Measurements from ENCODE around the gene BUD31.

DNA sequence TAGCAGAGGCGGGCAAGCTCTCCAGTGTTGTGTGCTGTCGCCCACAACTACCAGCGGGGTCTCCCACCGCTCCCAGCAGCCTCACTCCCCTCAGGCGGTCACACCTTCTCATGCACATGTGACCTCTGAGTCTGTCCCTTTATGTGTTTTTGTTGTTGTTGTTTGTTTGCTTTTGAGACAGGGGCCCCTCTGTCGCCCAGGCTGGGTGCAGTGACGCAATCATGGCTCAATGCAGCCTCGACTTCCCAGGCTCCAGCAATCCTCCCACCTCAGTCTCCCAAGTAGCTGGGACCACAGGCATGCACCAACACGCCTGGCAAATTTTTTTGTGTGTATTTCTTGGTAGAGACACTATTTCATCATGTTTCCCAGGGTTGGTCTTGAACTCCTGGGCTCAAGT lies 31.4 kb downstream of the BUD31 start:
- TF ChIP-seq ARNTL (CRISPR knock-in tag; IDR thresholded peaks at IDR 0.05; ENCODE audit: borderline replicate concordance, low read depth) (no peak), ZFP30 (CRISPR knock-in tag; IDR thresholded peaks at IDR 0.05) (no peak), TOX (CRISPR knock-in tag; IDR thresholded peaks at IDR 0.05; ENCODE audit: borderline replicate concordance) (no peak), ZFP3 (CRISPR knock-in tag; IDR thresholded peaks at IDR 0.05) (no peak), ZNF70 (CRISPR knock-in tag; IDR thresholded peaks at IDR 0.05) (no peak), ESRRG (CRISPR knock-in tag; IDR thresholded peaks at IDR 0.05) (no peak), ZC3H10 (CRISPR knock-in tag; IDR thresholded peaks at IDR 0.05) (no peak), PATZ1 (CRISPR knock-in tag; IDR thresholded peaks at IDR 0.05; ENCODE audit: borderline replicate concordance) (no peak), OSR1 (CRISPR knock-in tag; IDR thresholded peaks at IDR 0.05) (no peak), POU6F1 (CRISPR knock-in tag; IDR thresholded peaks at IDR 0.05; ENCODE audit: borderline replicate concordance, low read depth) (no peak), ISL1 (CRISPR knock-in tag; IDR thresholded peaks at IDR 0.05) (no peak), BACH2 (CRISPR knock-in tag; IDR thresholded peaks at IDR 0.05; ENCODE audit: borderline replicate concordance) (no peak), RARB (CRISPR knock-in tag; IDR thresholded peaks at IDR 0.05) (no peak)

Data from SK-N-SH treated with all-trans-retinoic acid at 6 μM for 48 hours (cell line).